Measurements from ENCODE around the gene TANK.
"Not testable (repeated sequence)": the region's sequence is repeated elsewhere in the genome, so short reads cannot be mapped to it uniquely, and the experiment has no call there.

TANK gene

GRCh38 chr2:161160226-161161073, at the start of gene TANK:
TANK (plus strand) TSS chr2:161160428; CDS start chr2:161179663, 19,235 bp downstream.
- peak; percentile 92 for DNase-seq (ENCODE audit: low read depth)

GRCh38 chr2:161111531-161111930, 48.7 kb upstream of the TANK start:
- DNase-seq (ENCODE audit: low read depth), result no peak

- no peak for DNase-seq (ENCODE audit: low read depth)
Observed at GRCh38 chr2:161112908-161113307, 47.3 kb upstream of the TANK start.

- no peak for DNase-seq (ENCODE audit: low read depth)
Observed at GRCh38 chr2:161113693-161114575, 46.3 kb upstream of the TANK start.

- DNase-seq (ENCODE audit: low read depth), result no peak
Observed at GRCh38 chr2:161115205-161115604, 45.0 kb upstream of the TANK start.

- no peak for DNase-seq (ENCODE audit: low read depth)
Observed at GRCh38 chr2:161115605-161116380, 44.4 kb upstream of the TANK start.

GRCh38 chr2:161116509-161116908, 43.7 kb upstream of the TANK start:
- no peak for DNase-seq (ENCODE audit: low read depth)

- no peak for DNase-seq (ENCODE audit: low read depth)
Observed at GRCh38 chr2:161117506-161117905, 42.7 kb upstream of the TANK start.

- DNase-seq (ENCODE audit: low read depth), result no peak
Observed at GRCh38 chr2:161118722-161119121, 41.5 kb upstream of the TANK start.

GRCh38 chr2:161119483-161119882, 40.7 kb upstream of the TANK start:
- DNase-seq (ENCODE audit: low read depth), result no peak

GRCh38 chr2:161120775-161121174, 39.5 kb upstream of the TANK start:
- no peak for DNase-seq (ENCODE audit: low read depth)

- DNase-seq (ENCODE audit: low read depth), result no peak
Observed at GRCh38 chr2:161121622-161122021, 38.6 kb upstream of the TANK start.

- peak; percentile 85 for DNase-seq (ENCODE audit: low read depth)
Observed at GRCh38 chr2:161122772-161123530, 37.3 kb upstream of the TANK start.

GRCh38 chr2:161123531-161124030, 36.6 kb upstream of the TANK start:
- no peak for DNase-seq (ENCODE audit: low read depth)

- no peak for DNase-seq (ENCODE audit: low read depth)
Observed at GRCh38 chr2:161124201-161124600, 36.0 kb upstream of the TANK start.

GRCh38 chr2:161128885-161129284, 31.3 kb upstream of the TANK start:
- no peak for DNase-seq (ENCODE audit: low read depth)

GRCh38 chr2:161130354-161130753, 29.9 kb upstream of the TANK start:
- no peak for DNase-seq (ENCODE audit: low read depth)

GRCh38 chr2:161131074-161131680, 29.1 kb upstream of the TANK start:
- no peak for DNase-seq (ENCODE audit: low read depth)

- DNase-seq (ENCODE audit: low read depth), result no peak
Observed at GRCh38 chr2:161131804-161132203, 28.4 kb upstream of the TANK start.

- not testable (repeated sequence) for DNase-seq (ENCODE audit: low read depth)
Observed at GRCh38 chr2:161132384-161132783, 27.8 kb upstream of the TANK start.

- DNase-seq (ENCODE audit: low read depth), result no peak
Observed at GRCh38 chr2:161133366-161133765, 26.9 kb upstream of the TANK start.

Data from HS-5 (cell line).